ENCODE results near the gene FCHO1.

The FCHO1 gene

DNA sequence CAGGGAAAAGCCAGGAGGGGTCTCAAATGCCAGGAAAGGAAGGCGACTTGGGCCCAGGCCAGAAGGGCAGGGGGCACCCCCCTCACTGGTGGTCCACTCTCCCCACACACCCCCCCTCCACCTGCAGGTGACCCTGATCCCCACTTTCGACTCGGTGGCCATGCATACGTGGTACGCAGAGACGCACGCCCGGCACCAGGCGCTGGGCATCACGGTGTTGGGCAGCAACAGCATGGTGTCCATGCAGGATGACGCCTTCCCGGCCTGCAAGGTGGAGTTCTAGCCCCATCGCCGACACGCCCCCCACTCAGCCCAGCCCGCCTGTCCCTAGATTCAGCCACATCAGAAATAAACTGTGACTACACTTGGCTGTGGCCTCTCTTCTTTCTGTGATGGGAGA, 17.1 kb upstream of the FCHO1 start:
- DNase-seq: no peak

DNA sequence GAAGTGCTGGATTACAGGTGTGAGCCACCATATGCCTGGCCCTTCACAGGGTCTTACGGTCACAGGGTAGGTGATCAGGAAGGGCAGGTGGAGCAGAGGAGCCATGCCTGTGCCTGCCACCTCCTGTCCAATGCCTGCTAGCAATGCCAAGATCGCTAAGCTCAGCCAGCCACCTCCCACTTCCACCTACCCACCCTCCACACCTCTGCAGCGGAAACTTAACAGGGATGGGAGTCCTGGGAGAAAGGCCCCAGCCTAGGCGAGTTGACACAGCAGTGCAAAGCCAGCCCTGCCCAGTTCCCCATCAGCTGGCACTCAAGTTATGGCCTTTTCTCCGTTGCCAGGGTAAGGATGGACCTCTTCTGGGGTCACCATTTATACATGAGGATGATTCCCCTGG, 15.9 kb upstream of the FCHO1 start:
- no peak for DNase-seq

DNA sequence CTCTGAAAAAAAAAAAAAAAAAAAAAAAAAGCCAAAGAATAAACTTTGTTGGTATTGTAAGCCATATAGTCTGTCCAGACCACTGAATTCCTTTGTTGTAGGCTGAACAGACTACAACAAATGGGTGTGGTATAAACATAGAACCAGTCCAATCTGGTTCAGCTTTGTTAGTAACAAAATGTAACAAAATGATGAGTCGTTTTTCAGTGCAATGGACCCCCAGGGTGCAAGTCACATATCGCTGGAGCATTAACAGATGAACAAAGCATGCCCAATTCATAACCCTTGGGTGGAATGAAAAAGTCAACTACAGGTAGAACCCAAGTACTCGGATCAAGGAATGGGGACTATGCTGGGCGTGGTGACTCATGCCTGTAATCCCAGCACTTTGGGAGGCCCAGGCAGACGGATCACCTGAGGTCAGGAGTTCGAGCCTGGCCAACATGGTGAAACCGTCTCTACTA, 13.6 kb upstream of the FCHO1 start:
- no peak for DNase-seq

DNA sequence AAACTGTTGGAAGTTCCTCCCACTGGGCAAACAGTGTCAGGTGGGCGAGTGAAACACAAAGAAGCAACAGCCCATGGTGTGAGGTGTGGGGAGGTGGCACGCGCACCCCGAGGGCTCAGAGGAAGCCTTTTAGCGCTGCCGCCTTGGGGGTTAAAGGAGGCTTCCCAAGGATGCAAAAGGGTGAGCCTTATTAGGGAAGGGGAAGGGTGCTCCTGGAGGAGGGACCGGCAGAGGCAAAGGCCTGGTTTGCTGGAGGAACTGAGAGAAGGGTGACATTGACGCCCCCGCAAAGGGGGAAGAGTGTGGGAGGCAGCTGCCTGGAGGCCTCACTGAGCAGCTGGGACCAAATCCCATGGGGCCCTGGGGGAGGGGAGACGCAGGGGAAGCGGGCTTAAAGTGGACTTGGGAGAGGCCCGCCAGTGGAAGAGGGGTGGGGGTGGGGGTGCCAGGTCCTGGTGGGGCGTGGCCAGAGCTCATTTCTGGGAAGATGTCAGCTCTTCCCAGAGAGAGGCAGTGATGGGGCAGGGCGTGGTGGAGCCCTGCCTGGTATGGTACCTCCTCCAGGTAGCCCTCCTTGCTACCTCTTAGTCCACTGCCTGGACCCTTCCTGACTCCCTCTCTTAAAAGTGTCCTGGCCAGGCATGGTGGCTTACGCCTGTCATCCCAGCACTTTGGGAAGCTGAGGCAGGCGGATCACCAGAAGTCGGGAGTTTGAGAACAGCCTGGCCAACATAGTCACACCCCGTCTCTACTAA, 12.0 kb upstream of the FCHO1 start:
- DNase-seq: no peak

DNA sequence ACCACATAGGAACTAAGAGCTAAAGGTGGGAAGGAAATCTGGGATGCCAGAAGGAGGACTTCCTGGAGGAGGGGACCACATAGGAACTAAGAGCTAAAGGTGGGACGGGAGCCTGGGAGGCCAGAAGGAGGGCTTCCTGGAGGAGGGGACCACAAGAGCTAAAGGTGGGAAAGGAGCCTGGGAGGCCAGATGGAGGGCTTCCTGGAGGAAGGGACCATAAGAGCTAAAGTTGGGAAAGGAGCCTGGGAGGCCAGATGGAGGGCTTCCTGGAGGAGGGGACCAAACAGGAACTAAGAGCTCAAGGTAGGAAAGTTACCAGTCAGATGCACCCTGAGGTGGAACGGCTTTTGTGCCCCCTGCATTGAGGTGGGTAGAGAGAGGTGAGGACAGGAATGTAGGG, 9.8 kb upstream of the FCHO1 start:
- no peak for DNase-seq

DNA sequence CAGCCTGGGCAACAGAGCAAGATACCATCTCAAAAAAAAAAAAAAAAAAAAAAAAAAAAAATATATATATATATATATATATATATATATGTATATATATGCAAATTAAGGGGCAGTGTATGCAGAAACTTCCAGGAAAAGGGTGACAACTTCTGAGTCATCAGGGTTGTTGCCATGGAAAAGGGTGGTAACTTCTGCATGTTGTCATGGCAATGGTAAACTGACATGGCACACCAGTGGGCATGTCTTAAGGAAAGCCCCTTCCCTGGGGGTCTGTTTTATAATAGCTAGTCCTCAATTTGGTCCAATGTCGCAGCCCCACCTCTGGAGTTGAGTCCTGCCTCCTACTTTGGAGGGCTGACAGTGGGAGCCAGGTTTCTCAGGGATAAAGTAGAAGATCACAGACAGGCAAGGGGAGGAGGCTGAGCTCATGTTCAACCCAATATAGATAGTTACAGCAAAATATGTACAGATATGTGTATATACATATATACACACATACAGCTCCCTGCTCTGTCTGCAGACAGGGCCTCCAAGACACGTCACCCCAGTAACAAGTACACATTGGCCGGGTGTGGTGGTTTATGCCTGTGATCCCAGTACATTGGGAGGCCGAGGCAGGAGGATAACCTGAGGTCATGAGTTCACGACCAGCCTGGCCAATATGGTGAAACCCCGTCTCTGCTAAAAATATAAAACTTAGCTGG, 7.2 kb upstream of the FCHO1 start:
- DNase-seq: no peak

DNA sequence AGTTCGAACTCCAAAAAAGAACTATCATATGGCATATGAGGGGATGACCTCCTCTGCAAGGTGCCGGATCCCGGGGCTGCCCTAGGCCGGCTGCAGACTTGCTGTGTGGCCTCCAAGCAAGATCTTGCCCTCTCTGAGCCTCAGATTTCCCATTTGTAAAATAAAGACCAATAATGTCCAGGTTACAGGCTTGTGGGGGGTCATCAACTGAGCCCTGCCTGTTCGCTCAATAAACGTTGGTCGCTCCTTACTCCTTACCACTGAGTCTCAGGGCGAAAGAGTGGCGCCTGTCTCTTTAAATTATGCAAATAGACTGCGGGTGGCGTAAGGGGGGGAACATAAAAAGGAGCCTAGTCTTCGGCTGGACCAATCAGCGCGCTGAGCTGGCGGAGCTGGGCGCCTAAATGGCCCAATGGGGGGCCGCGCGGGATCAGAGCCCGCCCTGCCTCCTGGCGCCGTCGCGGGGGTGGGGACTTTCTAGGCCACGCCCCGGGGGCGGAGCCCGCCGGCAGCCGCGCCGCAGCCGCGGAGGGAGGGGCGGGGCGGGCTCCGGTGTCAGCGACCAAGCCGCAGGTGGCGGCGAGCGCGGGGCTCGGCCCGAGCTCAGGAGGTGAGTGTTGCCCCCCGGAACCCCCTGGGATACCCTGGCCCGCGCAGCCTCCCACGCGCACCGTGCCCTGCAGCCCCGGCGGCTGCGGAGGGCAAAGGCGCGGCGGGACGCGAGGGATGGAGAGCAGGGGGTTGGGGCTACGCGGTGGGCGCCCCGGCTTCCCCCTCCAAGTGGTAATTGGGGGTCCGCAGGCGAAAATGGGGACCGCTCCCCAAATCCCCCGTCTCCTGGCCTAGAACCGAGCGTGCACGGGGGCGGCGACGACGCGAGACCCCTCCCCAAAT, 3.8 kb upstream of the FCHO1 start:
- DNase-seq: peak; percentile 86 to 96

DNA sequence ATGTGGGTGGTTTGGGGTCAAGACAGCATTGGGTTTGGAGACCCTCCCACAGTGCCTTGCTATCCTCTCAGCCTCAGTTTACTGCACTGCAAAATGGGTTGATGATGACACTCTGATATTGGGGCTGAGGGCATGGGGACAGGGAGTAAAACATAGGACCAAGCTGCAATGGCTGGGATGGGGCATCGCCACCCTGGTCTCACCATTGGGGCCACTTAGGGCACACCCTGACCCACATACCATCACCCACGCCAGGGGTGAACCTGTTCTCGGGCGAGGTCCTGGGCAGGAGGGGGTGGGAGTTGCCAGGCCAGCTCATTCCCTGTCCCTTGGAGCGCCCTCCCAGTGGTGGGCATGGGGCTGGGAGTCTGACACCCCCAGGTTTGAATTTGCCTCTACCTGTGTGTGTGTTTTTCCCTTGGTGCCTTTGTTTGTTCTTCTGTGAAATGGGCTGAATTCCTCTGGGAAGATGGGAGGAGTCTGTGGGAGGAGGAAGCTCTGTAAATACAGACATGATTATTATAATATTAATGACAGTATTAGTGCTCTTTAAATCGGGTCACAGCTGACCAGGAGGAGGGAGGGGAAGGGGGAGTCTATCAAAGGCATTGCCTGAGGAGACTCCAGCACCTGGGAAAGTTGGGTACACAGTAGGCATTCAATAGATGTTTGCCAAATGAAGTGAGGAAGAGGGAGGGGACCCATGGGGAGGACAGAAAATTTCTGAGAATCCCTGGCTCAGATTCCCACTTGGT, 2.2 kb upstream of the FCHO1 start:
- DNase-seq: no peak

DNA sequence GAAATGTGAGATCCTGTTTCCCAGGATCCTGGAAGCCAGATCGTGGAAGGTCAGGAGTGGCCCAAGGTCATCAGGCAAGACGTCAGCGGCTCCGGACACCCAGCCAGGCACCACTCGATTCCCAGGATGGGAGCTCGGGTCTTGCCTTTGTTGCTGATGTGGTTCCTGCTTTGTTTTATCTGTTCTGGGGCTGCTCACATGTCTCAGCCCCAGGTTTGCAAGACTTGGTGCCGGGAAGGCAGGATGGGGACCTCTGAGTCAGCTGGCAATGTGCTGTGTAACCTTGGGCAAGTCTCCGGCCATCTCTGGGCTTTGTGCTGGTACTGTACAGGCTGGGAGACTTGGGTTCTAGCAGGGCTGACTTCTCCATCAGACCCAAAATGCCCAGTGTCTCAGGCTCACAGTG, 1.4 kb upstream of the FCHO1 start:
- no peak for DNase-seq

DNA sequence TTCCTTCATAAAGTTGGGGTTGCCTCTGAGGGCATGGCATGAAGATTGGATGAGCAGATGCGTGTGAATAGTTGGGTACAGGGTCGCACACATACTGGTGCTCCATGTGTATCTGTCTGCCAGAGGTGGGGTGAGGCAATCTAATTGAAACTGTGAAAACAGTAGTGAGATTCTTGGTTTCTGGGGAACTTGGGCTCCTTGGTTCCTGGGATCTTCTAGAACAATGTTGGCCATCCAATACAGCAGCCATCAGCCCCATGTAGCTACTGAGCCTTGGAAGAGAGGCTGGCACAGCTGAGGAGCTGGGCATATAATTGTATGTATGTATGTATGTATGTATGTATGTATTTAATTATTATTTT, 616 bp downstream of the FCHO1 start:
- DNase-seq: no peak

DNA sequence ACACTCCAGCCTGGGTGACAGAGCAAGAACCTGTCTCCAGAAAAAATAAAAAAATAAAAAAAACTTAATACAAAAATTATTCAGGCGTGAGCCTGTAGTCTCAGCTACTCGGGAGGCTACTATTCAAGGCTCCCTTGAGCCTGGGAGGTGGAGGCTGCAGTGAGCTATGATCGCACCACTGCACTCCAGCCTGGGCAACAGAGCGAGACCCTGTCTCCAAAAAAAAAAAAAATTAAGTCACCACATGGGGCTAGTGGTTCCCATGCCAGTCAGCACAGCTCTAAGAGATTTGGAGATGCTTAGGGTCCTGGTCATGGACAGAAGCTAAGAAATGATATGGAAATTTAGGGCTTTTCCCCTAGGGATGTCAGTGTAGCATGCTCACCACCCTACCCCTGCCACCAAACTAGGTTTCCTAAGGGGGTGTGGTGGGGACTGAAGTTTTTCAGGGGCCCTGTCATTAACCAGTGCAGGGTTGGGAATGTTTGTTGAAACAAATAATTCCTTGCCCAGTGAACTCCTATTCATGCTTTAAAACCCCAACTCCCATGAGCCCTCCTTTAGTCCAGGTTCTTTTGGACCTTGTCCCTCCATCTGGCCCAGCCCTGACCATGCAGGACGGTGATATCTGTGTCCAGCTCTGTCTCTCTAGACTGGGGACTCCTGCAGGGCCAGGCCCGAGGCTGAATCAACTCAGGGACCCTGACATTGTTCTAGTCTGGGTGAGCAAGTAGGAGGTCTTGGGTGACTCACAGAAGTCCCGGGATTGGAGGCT, 1.8 kb downstream of the FCHO1 start:
- DNase-seq: no peak

DNA sequence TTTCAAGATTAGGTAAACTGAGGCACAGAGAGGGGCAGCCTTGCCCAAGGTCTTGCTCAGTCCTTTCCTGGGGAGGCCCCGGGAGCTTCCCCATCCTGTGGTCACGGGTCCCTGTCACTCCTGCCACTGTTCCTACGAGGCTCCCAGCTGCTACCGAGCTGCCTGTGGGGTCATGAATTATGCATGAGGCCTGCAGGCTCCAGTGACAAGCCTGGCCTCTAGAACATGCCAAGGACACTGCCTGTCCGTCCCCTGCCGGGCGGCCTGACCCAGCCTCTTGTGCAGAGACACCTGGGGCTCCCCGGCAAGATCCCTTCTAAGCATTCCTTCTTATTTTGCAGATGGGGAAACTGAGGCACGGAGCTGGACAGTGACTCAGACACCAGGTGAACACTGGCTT, 2.7 kb downstream of the FCHO1 start:
- peak; percentile 19 to 28 for DNase-seq

DNA sequence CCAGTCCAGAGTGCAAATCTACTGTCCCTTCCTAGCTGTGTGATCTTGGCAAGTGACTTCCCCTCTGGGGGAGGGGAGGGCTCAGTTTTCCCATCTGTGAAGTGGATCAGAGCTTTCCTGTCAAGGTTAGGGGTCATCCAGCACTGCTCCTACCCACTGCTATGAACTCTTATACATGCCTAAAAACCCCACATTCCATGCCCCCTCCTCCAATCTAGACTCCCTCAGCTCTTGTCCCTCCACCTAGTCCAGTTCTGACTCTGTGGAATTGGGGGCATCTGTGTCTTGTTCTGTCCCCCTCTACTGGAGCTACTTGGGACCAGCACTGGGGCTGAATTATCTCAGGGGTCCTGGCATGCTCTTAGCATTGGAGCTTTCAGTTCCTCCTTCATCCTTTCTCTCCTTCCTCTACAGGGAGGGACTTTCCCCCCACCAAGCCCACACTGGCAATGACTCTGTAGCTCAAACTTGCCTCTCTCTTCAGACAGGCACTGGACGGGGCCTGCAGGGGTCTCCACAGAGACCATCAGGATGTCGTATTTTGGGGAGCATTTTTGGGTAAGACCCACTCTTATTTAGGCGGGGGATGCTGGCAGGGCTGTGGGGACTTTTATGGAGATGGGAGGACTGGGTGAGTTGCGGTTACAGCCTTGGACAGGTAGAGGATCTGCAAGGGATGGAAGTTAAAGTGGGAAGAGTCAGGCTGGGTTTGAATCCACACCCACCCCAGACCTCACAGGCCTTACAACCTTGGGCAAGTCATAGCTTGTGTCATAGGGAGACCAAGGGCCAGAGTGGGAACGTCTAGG, 3.6 kb downstream of the FCHO1 start:
- no peak for DNase-seq

DNA sequence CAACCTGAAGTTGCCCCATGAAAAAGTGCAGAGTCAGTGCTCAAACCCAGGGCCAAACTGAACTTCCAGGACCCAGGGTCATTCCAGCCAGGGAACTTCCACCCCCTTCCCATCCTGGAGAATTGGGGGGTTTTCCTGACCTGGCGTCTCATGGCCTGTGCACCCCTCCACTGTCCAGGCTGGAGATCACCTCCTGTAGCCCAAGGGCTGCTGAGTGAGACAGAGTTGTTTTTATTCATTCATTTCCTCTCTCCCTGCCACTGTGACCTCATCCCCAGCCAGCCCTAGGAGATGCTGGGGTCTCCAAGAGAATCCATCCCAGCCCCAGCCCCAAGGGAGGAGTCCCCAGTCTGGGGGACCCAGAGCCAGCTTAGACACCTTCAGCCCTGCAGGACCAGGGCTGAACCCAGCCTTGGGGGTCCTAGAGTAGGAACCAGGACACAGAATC, 4.2 kb downstream of the FCHO1 start:
- DNase-seq: no peak

DNA sequence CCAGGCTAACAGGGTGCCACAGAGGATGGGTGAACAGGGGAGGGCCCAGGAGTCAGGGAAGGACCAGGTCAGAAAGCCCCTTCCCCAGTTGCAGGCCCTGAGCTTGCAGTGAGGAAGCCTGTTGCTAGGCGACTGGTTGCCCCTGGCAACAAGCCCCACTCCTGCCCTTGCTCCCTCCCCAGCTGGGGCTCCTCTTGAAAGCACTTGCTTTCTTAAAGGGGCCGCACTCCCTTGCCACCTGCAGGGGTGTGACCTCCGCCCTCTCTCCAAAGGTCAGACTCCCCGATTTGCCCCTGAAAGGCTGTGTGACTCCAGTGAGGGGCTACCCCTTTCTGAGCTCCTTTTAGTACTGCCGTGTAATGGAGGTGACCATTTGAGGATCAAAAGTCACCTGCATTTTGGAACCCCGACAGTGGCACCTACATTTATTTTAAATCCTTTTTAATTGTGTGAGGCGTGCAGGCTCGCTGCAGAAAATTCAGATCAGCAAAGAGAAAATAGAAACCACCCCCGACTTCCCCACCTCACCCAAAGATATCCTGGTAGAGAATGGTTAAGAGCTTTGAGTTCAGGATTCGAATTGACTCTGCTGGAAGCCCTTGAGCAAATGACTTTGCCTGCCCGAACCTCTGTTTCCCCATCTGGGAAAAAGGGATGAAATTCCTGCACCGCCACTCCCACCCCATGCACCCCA, 4.8 kb downstream of the FCHO1 start:
- DNase-seq: peak; percentile 58 to 77

DNA sequence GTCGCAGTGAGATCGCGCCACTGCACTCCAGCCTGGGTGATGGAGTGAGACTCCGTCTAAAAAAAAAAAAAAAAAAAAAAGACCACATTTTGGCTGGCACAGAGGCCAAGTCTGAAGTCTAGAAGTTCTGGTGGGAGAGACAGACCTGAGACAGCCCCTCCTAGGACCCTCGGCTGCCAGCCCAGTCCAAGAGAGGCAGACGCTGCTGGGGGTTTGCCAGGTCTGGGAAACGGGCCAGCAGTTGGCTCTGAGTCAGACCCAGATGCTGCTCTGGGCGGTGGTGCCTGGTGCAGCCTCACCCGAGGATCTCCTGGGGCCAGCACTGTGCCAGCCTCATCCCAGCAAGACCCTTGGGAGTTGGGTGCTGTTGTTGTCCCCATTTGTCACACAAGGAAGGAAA, 5.8 kb downstream of the FCHO1 start:
- DNase-seq: peak; percentile 17 to 33

DNA sequence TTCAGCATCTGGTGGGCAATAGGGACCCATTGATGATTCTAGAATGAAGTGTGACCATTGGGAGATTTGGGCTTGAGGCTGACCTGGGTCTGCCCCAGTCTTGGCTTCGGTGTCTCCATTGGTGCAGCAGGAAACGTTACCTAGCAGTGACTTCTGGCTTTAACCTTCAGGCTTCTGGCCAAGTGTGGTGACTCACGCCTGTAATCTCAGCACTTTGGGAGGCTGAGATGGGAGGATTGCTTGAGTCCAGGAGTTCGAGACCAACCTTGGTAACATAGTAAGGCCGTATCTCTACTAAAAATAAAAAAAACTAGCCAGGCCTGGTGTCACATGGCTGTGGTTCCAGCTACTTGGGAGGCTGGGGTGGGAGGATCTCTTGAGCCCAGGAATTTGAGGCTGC, 7.2 kb downstream of the FCHO1 start:
- no peak for DNase-seq

DNA sequence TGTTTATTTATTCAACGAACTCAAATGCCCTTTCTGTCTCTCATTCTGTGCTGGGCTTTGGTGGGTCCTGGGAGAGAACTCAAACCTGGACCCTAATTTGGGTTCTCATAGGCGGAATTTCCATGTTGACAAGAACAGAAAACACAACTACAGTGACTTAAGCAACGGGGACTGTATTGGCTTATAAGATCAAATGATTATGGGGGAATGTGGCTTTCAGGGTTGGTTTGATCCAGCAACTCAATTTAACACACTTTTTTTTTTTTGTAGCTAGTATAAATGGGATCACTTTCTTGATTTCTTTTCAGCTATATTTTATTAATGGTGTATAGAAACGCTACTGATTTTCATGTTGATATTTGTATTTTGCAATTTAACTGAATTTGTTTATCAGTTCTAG, 9.9 kb downstream of the FCHO1 start:
- DNase-seq: no peak

DNA sequence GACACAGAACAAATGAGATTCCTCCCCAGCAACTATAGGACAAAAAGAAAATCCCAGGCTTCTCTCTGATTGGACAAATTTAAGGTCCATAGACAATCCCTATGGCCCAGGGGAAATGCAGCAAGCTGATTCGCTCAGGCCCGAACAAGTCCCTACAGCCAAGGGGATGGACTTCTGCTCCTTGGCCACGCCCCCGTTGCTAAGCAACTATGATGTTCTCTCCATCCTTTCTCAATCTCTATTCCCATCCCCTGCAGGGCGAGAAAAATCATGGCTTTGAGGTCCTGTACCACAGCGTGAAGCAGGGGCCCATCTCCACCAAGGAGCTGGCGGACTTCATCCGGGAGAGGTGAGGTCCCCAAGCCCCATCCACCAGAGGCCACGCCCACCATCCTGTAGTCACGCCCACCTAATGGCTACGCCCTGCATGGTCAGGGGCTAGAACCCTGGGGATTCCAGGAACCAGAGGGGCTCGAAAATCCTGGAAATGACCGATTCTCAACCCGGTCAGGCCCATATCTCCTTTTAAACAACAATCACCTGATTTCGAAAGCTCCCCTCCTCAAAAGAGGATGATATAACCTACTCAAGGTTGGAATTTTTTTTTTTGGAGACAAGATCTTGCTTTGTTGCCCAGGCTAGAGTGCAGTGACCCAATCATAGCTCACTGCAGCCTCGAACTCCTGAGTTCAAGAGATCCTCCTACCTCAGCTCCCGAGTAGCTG, 11.4 kb downstream of the FCHO1 start:
- DNase-seq: no peak

DNA sequence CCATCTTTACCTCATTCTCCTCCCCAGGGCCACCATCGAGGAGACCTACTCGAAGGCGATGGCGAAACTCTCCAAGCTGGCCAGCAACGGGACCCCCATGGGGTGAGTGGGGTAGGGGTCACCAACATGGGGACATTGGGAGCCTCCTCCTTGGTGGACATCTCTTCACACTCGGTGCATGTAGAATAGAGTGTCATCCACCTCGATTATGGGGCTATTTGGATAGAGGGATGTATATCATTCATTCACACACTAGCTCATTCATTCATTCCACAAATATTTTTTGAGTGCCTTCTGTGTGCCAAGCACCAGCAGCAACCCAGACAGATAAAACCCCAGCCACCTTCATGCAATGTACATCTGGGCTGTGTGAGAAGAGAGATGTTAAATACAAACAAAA, 13.1 kb downstream of the FCHO1 start:
- no peak for DNase-seq

Measured in SHP77 (cell line).